Epithelial cell of proximal tubule (primary cell): ENCODE data around the gene KIFC1. TPM values are rescaled to one million over a fixed set of nuclear protein-coding genes. Genes with fewer than 3 reads are reported as not detected.
"Not testable (repeated sequence)": the region's sequence is repeated elsewhere in the genome, so short reads cannot be mapped to it uniquely, and the experiment has no call there.

ENCODE experiments used
- DNase-seq: peaks from one replicate; pipeline ENCODE4 v3.0.0-alpha.2; 2011; ENCODE audit warnings: low read depth
- H3K4me3 ChIP-seq: 2 replicates; pipeline ENCODE4 v1.5.1; 2011; ENCODE audit warnings: low read depth, mild to moderate bottlenecking, low read length
- CTCF ChIP-seq: conservative IDR thresholded peaks from 2 replicates; pipeline ENCODE4 v1.5.1; 2012; ENCODE audit warnings: low read depth, mild to moderate bottlenecking, low read length
- total RNA-seq: library from RNA; depleted of rRNA; stranded (reverse); fragments of >200 nt; gene quantifications from 2 replicates; pipeline ENCODE4 v1.2.3, GENCODE V29; 2015

KIFC1 gene
- 117 and 126 TPM in 2 replicates for total RNA-seq

GRCh38 chr6:33391278-33391921, at the start of gene KIFC1:
KIFC1 (plus strand) TSS chr6:33391823; CDS start chr6:33391986, 163 bp downstream.
- peak within 1 kb of the TSS; percentile 91 for H3K4me3 ChIP-seq
- DNase-seq, result peak; percentile 97
- TF ChIP-seq CTCF, result peak; percentile 89

- not testable (repeated sequence) for H3K4me3 ChIP-seq, DNase-seq
These were observed 48.0 kb upstream of the KIFC1 start for GRCh38 chr6:33343606-33343952.

GRCh38 chr6:33343953-33344611, 47.5 kb upstream of the KIFC1 start:
- no peak overlapping the region for H3K4me3 ChIP-seq
- no peak for TF ChIP-seq CTCF
- no peak for DNase-seq

GRCh38 chr6:33344701-33345697, 46.6 kb upstream of the KIFC1 start:
- H3K4me3 ChIP-seq, result no peak overlapping the region
- peak; percentile 59 for TF ChIP-seq CTCF
- DNase-seq, result no peak

GRCh38 chr6:33346972-33347371, 44.7 kb upstream of the KIFC1 start:
- not testable (repeated sequence) for H3K4me3 ChIP-seq, DNase-seq

GRCh38 chr6:33347816-33348215, 43.8 kb upstream of the KIFC1 start:
- no peak for TF ChIP-seq CTCF
- no peak for DNase-seq
- H3K4me3 ChIP-seq, result no peak overlapping the region

- H3K4me3 ChIP-seq, DNase-seq: not testable (repeated sequence)
These were observed 35.8 kb upstream of the KIFC1 start for GRCh38 chr6:33355860-33356259.

GRCh38 chr6:33356295-33356694, 35.3 kb upstream of the KIFC1 start:
- no peak overlapping the region for H3K4me3 ChIP-seq
- TF ChIP-seq CTCF, result no peak
- no peak for DNase-seq

GRCh38 chr6:33357160-33357871, 34.3 kb upstream of the KIFC1 start:
- H3K4me3 ChIP-seq, DNase-seq: not testable (repeated sequence)
